ENCODE measurements around the gene NBEAL2. TPM values are rescaled to one million over a fixed set of nuclear protein-coding genes. Genes with fewer than 3 reads are reported as not detected.

Gene NBEAL2
- total RNA-seq, 1 experiment from 2014 or later = 168 TPM

- no peak for DNase-seq (ENCODE audit: low spot score)
These were observed 7.4 kb downstream of the NBEAL2 start for GRCh38 chr3:46986782-46987310.

DNA sequence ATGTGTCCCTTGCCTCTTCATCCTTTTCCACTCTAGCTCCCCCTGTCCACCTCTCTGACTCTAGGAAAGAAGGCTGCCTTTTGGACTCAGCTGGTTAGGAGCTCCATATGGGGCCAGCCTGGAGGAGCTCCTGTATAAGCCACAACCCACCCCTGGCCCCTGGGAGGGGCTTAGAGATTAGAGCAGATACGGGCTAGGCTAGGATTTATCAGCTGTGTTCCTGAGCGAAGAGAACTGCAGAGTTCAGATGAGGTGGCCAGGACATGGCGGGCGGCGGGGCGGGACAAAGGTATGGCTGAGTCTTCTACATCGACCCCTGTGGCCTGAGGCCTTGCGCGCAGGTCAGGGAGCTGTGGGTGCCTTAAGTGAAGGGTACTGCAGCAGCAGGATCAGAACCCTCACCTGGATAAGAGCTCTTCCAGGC is 7.9 kb downstream of the NBEAL2 start:
- DNase-seq (ENCODE audit: low spot score) = no peak

- peak; percentile 78 for DNase-seq (ENCODE audit: low spot score)
These were observed 8.4 kb downstream of the NBEAL2 start for GRCh38 chr3:46987743-46988401.

DNA sequence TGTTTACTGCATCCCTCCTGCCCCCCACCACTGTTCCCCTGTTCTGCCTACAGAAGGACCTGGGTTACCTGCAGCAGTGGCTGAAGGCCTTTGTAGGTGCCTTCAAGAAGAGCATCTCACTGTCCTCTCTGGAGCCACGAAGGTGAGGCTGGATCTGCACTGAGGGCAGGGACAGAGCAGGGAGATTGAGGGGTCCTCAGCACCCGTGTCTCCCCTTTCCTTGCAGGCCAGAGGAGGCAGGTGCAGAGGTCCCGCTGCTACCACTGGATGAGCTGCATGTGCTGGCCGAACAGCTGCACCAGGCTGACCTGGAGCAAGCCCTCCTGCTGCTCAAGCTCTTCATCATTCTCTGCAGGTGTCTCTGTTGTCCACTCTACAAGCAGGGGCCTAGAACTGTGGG is 9.2 kb downstream of the NBEAL2 start:
- no peak for DNase-seq (ENCODE audit: low spot score)

- DNase-seq (ENCODE audit: low spot score) = no peak
These were observed 9.8 kb downstream of the NBEAL2 start for GRCh38 chr3:46989146-46989810.

DNA sequence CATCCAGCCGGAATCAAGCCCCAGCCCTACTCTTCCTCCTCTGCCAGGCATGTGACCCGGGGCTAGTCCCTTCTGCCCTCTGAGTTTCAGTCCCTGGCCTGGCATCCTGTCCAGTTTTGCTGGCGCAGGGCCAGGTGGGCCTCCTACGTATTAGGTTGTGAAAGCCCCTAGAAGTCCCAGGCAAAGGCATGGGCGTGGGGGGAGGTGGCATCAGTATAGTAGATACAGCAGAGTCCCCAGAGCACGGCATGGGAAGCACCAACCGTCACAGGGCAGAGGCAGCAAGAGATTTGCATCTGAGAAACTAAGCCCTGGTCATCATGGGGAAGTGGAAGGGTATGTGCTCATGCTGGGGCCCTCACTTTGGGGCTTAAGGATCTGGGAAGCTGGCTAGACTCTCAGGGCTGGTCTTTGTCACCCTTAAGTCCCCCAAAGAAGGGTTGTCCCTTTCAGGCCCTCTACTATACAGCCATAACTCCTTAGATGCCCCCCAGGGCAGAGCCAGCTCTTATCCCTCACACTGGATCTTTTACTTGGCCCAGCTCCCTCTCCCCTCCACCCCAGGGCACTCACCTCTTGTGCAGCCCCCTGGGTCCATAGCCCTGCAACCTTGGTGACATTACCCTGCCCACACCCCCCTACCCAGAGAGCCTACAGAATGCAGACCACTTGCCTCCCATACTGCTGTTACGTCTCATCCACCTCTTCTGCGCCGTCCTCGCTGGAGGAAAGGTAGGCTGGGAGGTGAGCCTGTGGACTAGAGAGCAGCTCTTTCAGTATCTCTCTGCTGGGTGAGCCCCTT is 11.3 kb downstream of the NBEAL2 start:
- no peak for DNase-seq (ENCODE audit: low spot score)

DNA sequence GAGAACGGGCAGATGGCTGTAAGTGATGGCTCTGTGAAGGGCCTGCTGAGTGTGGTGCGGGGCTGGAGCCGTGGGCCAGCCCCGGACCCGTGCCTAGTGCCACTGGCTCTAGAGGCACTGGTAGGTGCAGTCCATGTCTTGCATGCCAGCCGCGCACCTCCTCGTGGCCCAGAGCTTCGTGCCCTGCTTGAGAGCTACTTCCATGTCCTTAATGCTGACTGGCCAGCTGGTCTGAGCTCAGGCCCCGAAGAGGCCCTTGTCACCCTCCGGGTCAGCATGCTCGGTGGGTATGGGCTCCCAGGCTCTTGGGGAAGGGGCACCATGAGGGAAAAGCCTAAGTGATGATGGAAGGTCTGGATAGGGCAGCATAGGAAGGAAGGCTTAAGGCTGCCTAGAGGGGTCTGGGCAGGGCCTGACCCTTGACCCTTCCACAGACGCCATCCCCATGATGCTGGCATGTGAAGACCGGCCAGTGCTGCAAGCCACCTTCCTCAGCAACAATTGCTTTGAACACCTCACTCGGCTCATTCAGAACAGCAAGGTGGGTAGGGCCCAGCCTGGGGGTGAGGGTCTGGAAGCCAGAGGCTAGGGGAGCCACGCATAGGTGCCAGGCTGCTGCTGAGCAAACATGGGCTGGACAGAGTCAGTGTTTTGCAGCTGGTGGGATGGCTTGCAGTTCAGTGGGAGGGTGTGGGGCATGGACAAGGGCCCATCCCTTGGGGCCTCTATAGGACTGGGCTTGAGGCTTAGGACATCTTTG is 12.1 kb downstream of the NBEAL2 start:
- no peak for DNase-seq (ENCODE audit: low spot score)

DNA sequence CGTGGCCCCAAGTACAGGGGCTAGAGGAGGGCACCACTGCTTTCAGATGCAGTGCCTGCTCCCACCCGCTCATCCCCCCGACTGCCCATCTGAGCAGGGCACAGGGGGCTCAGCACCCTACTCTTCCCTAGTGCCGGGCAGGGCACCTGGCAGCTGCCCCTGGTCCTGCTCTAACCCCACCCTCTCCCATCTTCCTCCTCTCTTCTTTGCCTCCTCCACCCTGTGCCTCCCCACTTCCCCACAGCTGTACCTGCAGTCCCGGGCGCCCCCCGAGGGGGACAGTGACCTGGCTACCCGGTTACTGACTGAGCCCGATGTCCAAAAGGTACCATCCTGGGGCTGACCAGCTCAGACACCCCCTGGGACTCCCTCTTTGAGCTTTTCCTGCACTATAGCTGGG is 12.8 kb downstream of the NBEAL2 start:
- no peak for DNase-seq (ENCODE audit: low spot score)

GRCh38 chr3:46993292-46993691 is 13.8 kb downstream of the NBEAL2 start:
- no peak for DNase-seq (ENCODE audit: low spot score)

GRCh38 chr3:46993986-46994385 is 14.5 kb downstream of the NBEAL2 start:
- no peak for DNase-seq (ENCODE audit: low spot score)

DNA sequence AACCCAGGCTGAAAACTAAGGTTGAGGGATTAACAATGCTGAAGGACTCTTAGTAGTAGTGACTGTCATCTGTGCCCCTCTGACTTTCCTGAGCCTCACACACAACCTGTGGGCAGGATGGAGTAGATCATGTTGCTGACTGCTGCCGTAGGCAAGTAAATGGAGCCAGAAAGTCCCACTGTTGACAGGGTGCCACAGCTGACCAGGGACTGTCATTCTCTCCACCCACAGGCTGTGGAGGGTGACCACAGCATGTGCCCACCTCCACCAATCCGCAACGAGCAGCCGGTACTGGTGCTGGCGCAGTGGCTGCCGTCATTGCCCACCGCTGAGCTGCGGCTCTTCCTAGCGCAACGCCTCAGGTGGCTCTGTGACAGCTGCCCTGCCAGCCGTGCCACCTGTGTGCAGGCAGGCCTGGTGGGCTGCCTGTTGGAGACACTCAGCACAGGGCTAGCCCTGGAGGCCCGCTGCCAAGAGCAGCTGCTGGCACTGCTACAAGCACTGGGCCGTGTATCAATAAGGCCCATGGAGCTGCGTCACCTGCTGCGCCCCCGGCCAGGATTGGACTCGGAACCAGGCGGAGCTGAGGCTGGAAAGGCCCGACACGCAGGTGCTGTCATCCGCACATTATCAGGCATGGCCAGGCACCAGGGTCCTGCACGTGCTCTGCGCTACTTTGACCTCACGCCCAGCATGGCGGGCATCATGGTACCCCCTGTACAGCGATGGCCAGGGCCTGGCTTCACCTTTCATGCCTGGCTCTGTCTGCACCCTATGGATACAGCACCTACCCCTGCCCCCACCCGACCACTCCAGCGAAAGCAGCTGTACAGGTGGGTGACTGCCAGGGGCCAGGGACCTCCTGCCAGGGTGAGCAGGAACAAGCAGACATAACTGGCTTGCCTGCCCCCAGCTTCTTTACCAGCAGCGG is 15.6 kb downstream of the NBEAL2 start:
- DNase-seq (ENCODE audit: low spot score) = no peak

- DNase-seq (ENCODE audit: low spot score) = no peak
These were observed 16.6 kb downstream of the NBEAL2 start for GRCh38 chr3:46995901-46996562.

GRCh38 chr3:46996689-46997452 is 17.4 kb downstream of the NBEAL2 start:
- no peak for DNase-seq (ENCODE audit: low spot score)

GRCh38 chr3:46997453-46998091 is 18.1 kb downstream of the NBEAL2 start:
- no peak for DNase-seq (ENCODE audit: low spot score)

GRCh38 chr3:46998121-46998851 is 18.8 kb downstream of the NBEAL2 start:
- DNase-seq (ENCODE audit: low spot score) = peak; percentile 62

- no peak for DNase-seq (ENCODE audit: low spot score)
These were observed 19.5 kb downstream of the NBEAL2 start for GRCh38 chr3:46998852-46999515.

GRCh38 chr3:46999516-47000197 is 20.2 kb downstream of the NBEAL2 start:
- no peak for DNase-seq (ENCODE audit: low spot score)
